PC-9 (cell line): ENCODE data around the gene ABTB2. TPM values are rescaled to one million over a fixed set of nuclear protein-coding genes. Genes with fewer than 3 reads are reported as not detected.
"Not testable (repeated sequence)": the region's sequence is repeated elsewhere in the genome, so short reads cannot be mapped to it uniquely, and the experiment has no call there.

Experiments
- BruUV-seq: library from RNA; stranded (reverse); fragments of 400-500 nt; replicated peaks from 2 replicates; lab custom pipeline; 2021; lab: Mats Ljungman, UMichigan
- CTCF ChIA-PET: fragments of 300-600 bp; sonication (Branson Sonifier 250); formaldehyde crosslinking; loops from one replicate; lab custom pipeline; 2022; ENCODE audit warnings: antibody characterized with exemption; lab: Charles Lee
- POLR2A ChIA-PET: fragments of 300-600 bp; sonication (Branson Sonifier 250); formaldehyde crosslinking; loops from one replicate; lab custom pipeline; 2022; ENCODE audit warnings: antibody characterized with exemption; ENCODE audit not compliant: unreplicated experiment; lab: Charles Lee
- DNase-seq, 2 experiments: peaks; one replicate each; pipeline versions ENCODE4 v3.0.0 to v3.0.0-alpha.2; 2015 to 2022; ENCODE audit warnings: mixed read lengths in 1 of 2
- H2AFZ ChIP-seq: fragments of 200-600 bp; sonication (generic); 2 replicates; pipeline ENCODE4 v1.8.1; 2017; ENCODE audit warnings: antibody characterized with exemption
- H3F3A ChIP-seq: fragments of 200-600 bp; sonication (generic); 2 replicates; pipeline ENCODE4 v1.8.1; 2017; ENCODE audit warnings: antibody characterized with exemption, mild to moderate bottlenecking, low read depth; ENCODE audit not compliant: insufficient read depth
- H3K27ac ChIP-seq: fragments of 200-600 bp; sonication (generic); 2 replicates; pipeline ENCODE4 v1.6.1; 2016; ENCODE audit warnings: mixed run types
- H3K27me3 ChIP-seq: fragments of 200-600 bp; sonication (generic); 2 replicates; pipeline ENCODE4 v1.6.1; 2016; ENCODE audit warnings: low read depth, mixed run types; ENCODE audit not compliant: insufficient read depth
- H3K36me3 ChIP-seq: fragments of 200-600 bp; sonication (generic); 2 replicates; pipeline ENCODE4 v1.6.1; 2016; ENCODE audit warnings: low read depth, mixed run types
- H3K4me1 ChIP-seq: fragments of 200-600 bp; sonication (generic); replicated peaks from 2 replicates; pipeline ENCODE4 v1.6.1; 2016; ENCODE audit warnings: mixed run types; ENCODE audit not compliant: insufficient read depth
- H3K4me2 ChIP-seq: fragments of 200-600 bp; sonication (generic); 2 replicates; pipeline ENCODE4 v1.6.1; 2017; ENCODE audit warnings: mixed run types
- H3K4me3 ChIP-seq: fragments of 200-600 bp; sonication (generic); 2 replicates; pipeline ENCODE4 v1.6.1; 2016; ENCODE audit warnings: mixed run types
- H3K79me2 ChIP-seq: fragments of 200-600 bp; sonication (generic); 2 replicates; pipeline ENCODE4 v1.6.1; 2017; ENCODE audit warnings: low read depth, mixed run types
- H3K9me2 ChIP-seq: fragments of 200-600 bp; sonication (generic); 2 replicates; pipeline ENCODE4 v1.8.1; 2017; ENCODE audit warnings: mild to moderate bottlenecking; ENCODE audit not compliant: insufficient read depth
- H3K9me3 ChIP-seq: fragments of 200-600 bp; sonication (generic); 2 replicates; pipeline ENCODE4 v1.8.1; 2016; ENCODE audit warnings: low read depth; ENCODE audit not compliant: insufficient read depth
- H4K20me1 ChIP-seq: fragments of 200-600 bp; sonication (generic); 2 replicates; pipeline ENCODE4 v1.8.1; 2017; ENCODE audit not compliant: insufficient read depth
- EZH2 ChIP-seq: fragments of 200-600 bp; sonication (generic); IDR thresholded peaks from 2 replicates; pipeline ENCODE4 v1.8.0; 2017; ENCODE audit warnings: antibody characterized with exemption, low read depth
- intact Hi-C: fragments of 100-400 bp; cut with micrococcal nuclease; formaldehyde crosslinking; loops from one replicate; pipeline ENCODE4 v1.10.0; 2022; ENCODE audit not compliant: unreplicated experiment
- total RNA-seq: library from RNA; stranded (reverse); gene quantifications from 2 replicates; pipeline ENCODE4 v1.2.3, GENCODE V29; 2021
- TF ChIP-seq, protein P1 (sequence below): fragments of 200-600 bp; sonication (generic); conservative IDR thresholded peaks from 2 replicates; pipeline ENCODE4 v1.6.1; 2017; ENCODE audit warnings: mixed run types, antibody characterized with exemption, mild to moderate bottlenecking, moderate library complexity

The ABTB2 gene
- total RNA-seq, 1 experiment from 2014 or later = 12.9 TPM

- no peak overlapping the region for H3K27ac ChIP-seq
- peaks cover 27% of the 10 kb centered on the region for H3F3A ChIP-seq
- no peak overlapping the region for H3K4me2 ChIP-seq
- peaks cover 34% of the 10 kb centered on the region for H3K4me1 ChIP-seq
- DNase-seq = no peak
- peaks cover 52% of the 10 kb centered on the region for H3K79me2 ChIP-seq
- H3K36me3 ChIP-seq = no peaks in the 10 kb centered on the region
- TF ChIP-seq, protein P1, sequence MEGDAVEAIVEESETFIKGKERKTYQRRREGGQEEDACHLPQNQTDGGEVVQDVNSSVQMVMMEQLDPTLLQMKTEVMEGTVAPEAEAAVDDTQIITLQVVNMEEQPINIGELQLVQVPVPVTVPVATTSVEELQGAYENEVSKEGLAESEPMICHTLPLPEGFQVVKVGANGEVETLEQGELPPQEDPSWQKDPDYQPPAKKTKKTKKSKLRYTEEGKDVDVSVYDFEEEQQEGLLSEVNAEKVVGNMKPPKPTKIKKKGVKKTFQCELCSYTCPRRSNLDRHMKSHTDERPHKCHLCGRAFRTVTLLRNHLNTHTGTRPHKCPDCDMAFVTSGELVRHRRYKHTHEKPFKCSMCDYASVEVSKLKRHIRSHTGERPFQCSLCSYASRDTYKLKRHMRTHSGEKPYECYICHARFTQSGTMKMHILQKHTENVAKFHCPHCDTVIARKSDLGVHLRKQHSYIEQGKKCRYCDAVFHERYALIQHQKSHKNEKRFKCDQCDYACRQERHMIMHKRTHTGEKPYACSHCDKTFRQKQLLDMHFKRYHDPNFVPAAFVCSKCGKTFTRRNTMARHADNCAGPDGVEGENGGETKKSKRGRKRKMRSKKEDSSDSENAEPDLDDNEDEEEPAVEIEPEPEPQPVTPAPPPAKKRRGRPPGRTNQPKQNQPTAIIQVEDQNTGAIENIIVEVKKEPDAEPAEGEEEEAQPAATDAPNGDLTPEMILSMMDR = no peak
- TF ChIP-seq EZH2 = no peak
- H3K9me3 ChIP-seq = no peaks in the 10 kb centered on the region
- no peak overlapping the region for H3K4me3 ChIP-seq
- ChIA-PET CTCF (no interaction called here), POLR2A (interaction anchor here (0.6 kb wide), 1 partner anchor 228 kb away, joined by 3 read pairs; no protein-coding TSS in a partner anchor)
- no peak overlapping the region for H2AFZ ChIP-seq
- no TSS peak for BruUV-seq
- H4K20me1 ChIP-seq = peaks cover 6% of the 10 kb centered on the region; the same call in 1 of the 2 replicates
- H3K9me2 ChIP-seq = no peaks in the 10 kb centered on the region
- H3K27me3 ChIP-seq = no peaks in the 10 kb centered on the region
- intact Hi-C loops = no loop called here
These were observed 137.9 kb downstream of the ABTB2 start for GRCh38 chr11:34219941-34220370.

DNA sequence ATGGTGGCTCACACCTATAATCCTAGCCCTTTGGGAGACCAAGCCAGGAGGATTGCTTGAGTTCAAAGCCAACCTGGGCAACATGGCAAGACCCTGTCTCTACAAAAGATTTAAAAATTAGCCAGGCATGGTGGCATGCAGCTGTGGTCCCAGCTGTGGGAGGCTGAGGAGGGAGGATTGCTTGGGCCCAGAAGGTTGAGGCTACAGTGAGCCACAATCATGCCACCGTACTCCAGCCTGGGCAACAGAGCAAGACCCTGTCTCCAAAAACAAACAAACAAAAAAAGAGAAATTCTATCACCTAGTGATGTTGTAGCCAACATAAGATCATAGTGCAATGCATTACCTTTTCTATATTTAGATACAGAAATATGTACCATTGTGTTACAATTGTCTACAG, 138.5 kb downstream of the ABTB2 start:
- no TSS peak for BruUV-seq
- intact Hi-C loops = no loop called here
- Histone ChIP-seq H3K27ac (no peak overlapping the region), H4K20me1 (peaks cover 6% of the 10 kb centered on the region; the same call in 1 of the 2 replicates), H3K4me2 (no peak overlapping the region), H3K36me3 (no peaks in the 10 kb centered on the region), H3K4me3 (no peak overlapping the region), H3K9me3 (no peaks in the 10 kb centered on the region), H3K27me3 (no peaks in the 10 kb centered on the region), H3K79me2 (peaks cover 46% of the 10 kb centered on the region), H3K9me2 (no peaks in the 10 kb centered on the region), H3F3A (peaks cover 33% of the 10 kb centered on the region), H2AFZ (no peak overlapping the region), H3K4me1 (peaks cover 40% of the 10 kb centered on the region)
- ChIA-PET POLR2A (no interaction called here), CTCF (no interaction called here)
- DNase-seq = no peak
- TF ChIP-seq, protein P1 = no peak
- TF ChIP-seq EZH2 = no peak

- H3K9me3 ChIP-seq, H3K36me3 ChIP-seq, BruUV-seq, DNase-seq, intact Hi-C loops, H4K20me1 ChIP-seq, H3K4me3 ChIP-seq, CTCF ChIA-PET, H2AFZ ChIP-seq, POLR2A ChIA-PET, H3K27me3 ChIP-seq, H3K9me2 ChIP-seq, H3K27ac ChIP-seq, H3K4me2 ChIP-seq: not testable (repeated sequence)
- Histone ChIP-seq H3F3A (peaks cover 36% of the 10 kb centered on the region), H3K79me2 (peaks cover 46% of the 10 kb centered on the region), H3K4me1 (peaks cover 45% of the 10 kb centered on the region)
These were observed 139.1 kb downstream of the ABTB2 start for GRCh38 chr11:34218756-34219155.

DNA sequence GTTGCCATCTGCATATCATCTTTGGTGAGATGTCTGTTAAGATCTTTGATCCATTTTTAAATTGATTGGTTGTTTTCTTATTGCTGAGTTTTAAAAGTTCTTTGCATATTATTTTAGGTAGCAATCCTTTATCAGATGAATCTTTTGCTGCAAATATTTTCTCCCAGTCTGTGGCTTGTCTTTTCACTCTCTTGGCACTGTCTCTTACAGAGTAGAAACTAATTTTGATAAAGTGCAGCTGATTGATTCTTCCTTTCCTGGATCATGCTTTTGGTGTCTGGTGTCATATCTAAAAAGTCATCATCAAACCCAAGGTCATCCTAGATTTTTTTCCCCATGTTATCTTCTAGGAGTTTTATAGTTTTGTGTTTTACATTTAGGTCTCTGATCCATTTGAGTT, 139.7 kb downstream of the ABTB2 start:
- ChIA-PET CTCF (no interaction called here), POLR2A (no interaction called here)
- Histone ChIP-seq H3K4me3 (no peak overlapping the region), H3K4me1 (peaks cover 43% of the 10 kb centered on the region), H3K36me3 (no peaks in the 10 kb centered on the region), H3K27me3 (no peaks in the 10 kb centered on the region), H3K79me2 (peaks cover 46% of the 10 kb centered on the region), H4K20me1 (peaks cover 6% of the 10 kb centered on the region; the same call in 1 of the 2 replicates), H3K27ac (no peak overlapping the region), H3K4me2 (no peak overlapping the region), H3K9me2 (no peaks in the 10 kb centered on the region), H3F3A (peaks cover 41% of the 10 kb centered on the region), H3K9me3 (no peaks in the 10 kb centered on the region), H2AFZ (no peak overlapping the region)
- intact Hi-C loops = no loop called here
- no TSS peak for BruUV-seq
- TF ChIP-seq EZH2 = no peak
- TF ChIP-seq, protein P1 = no peak
- DNase-seq = no peak
